T-helper 1 cell (primary cell): ENCODE data around the gene IFFO2.
A peak's percentile ranks its signal among the peaks of the same experiment; 100 is the strongest.

Experiments
- DNase-seq, 5 donors: peaks; one replicate each; pipeline ENCODE4 v3.0.0-alpha.2; 2012 to 2020

Gene IFFO2

GRCh38 chr1:18890706-18891425 is 65.6 kb downstream of the IFFO2 start:
- DNase-seq: no peak

- no peak for DNase-seq
These were observed 70.5 kb downstream of the IFFO2 start for GRCh38 chr1:18886003-18886335.

GRCh38 chr1:18885311-18886002 is 71.0 kb downstream of the IFFO2 start:
- no peak for DNase-seq

GRCh38 chr1:18884727-18885126 is 71.7 kb downstream of the IFFO2 start:
- no peak for DNase-seq

- DNase-seq: no peak
These were observed 72.1 kb downstream of the IFFO2 start for GRCh38 chr1:18884419-18884717.

- DNase-seq: peak; percentile 30 to 66 (median 53)
These were observed 72.6 kb downstream of the IFFO2 start for GRCh38 chr1:18883636-18884418.

- DNase-seq: no peak
These were observed 73.4 kb downstream of the IFFO2 start for GRCh38 chr1:18883079-18883478.

- DNase-seq: no peak
These were observed 74.0 kb downstream of the IFFO2 start for GRCh38 chr1:18882486-18882885.

- no peak for DNase-seq
These were observed 74.6 kb downstream of the IFFO2 start for GRCh38 chr1:18881642-18882431.

- DNase-seq: no peak
These were observed 75.3 kb downstream of the IFFO2 start for GRCh38 chr1:18881164-18881563.

- DNase-seq: no peak
These were observed 75.9 kb downstream of the IFFO2 start for GRCh38 chr1:18880585-18880984.

- no peak for DNase-seq
These were observed 76.6 kb downstream of the IFFO2 start for GRCh38 chr1:18879791-18880309.

GRCh38 chr1:18879215-18879790 is 77.2 kb downstream of the IFFO2 start:
- DNase-seq: no peak

GRCh38 chr1:18878538-18879214 is 77.8 kb downstream of the IFFO2 start:
- no peak for DNase-seq

GRCh38 chr1:18877282-18877681 is 79.2 kb downstream of the IFFO2 start:
- DNase-seq: no peak

GRCh38 chr1:18876210-18876609 is 80.3 kb downstream of the IFFO2 start:
- no peak for DNase-seq

- no peak for DNase-seq
These were observed 80.7 kb downstream of the IFFO2 start for GRCh38 chr1:18875796-18876128.

GRCh38 chr1:18875107-18875795 is 81.2 kb downstream of the IFFO2 start:
- peak; percentile 28 to 59 (median 43) for DNase-seq

GRCh38 chr1:18874600-18874999 is 81.9 kb downstream of the IFFO2 start:
- DNase-seq: no peak

- no peak for DNase-seq
These were observed 82.4 kb downstream of the IFFO2 start for GRCh38 chr1:18874036-18874435.

GRCh38 chr1:18872071-18872611 is 84.3 kb downstream of the IFFO2 start:
- DNase-seq: no peak
